GM18873 (cell line): ENCODE measurements around the gene KRT40.
"Not testable (repeated sequence)": the region's sequence is repeated elsewhere in the genome, so short reads cannot be mapped to it uniquely, and the experiment has no call there.

Source experiments
- ATAC-seq: cut with Tn5 transposase; IDR thresholded peaks from one replicate; pipeline ENCODE4 v1.9.1; 2021; ENCODE audit warnings: mild to moderate bottlenecking, moderate library complexity, moderate number of reproducible peaks; ENCODE audit not compliant: unreplicated experiment, low FRiP score

KRT40 gene

DNA sequence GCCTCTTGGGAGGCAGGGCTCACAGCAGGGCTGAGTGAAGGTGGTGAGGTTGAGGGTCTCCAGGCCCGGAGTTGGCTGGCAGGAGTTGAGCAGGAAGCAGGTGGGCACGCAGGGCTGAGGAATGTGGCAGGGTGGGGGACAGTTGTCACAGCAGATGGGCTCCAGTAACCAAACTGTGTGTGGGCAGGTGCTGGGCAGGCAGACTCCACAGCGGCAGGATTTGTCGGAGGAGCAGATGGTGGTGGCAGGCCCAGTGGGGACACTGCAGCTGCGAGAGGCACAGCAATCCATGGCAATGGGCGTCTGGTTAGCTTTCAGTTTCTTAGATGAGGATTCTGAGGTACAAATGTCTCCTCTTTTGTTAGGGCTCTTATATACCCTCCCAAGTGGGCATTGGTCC is 15.4 kb upstream of the KRT40 start, which contains the start of gene KRTAP3-2:
TSS of gene KRTAP3-2 (minus strand) at position 344 of the 400 bp plus-strand sequence. CDS start at position 291, 53 bp downstream.
- ATAC-seq, result not testable (repeated sequence)

DNA sequence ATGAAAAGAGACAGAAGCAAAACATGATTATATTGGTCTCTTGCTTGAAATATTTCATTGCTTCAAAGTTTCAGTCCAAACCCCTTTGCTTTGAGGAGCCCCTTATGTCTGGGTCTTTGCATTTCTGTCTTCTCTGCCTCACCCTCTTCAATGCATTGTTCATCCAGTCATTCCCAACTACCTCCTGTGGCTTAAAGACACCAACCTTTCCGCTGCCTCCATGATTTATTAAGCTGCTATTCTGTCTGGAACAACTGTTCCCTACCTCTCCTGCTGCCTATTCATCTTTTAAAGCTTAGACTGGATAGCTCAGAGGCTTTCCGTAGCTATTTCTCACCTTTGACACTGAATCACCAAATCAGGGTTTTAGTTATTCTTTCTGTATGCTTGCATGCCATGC is 13.2 kb upstream of the KRT40 start:
- ATAC-seq, result no peak

DNA sequence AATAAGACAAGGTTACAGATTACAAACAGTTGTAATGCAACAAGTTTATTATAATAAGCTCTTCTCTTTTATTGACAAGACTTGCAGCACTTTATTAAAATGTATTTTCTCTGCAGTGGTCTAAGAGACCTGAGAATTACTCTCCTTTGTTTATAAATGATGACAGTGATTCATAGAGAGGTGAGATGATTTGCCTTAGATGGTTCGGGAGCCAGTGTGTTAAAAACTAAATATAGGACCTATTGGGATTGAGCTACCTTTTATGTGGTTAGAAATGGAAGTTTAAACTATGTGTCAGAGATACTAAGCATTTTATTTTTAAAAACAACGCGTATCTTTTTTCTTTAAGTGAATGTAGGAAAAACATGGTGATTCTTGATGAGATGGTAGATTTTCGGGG is 12.7 kb upstream of the KRT40 start:
- no peak for ATAC-seq

DNA sequence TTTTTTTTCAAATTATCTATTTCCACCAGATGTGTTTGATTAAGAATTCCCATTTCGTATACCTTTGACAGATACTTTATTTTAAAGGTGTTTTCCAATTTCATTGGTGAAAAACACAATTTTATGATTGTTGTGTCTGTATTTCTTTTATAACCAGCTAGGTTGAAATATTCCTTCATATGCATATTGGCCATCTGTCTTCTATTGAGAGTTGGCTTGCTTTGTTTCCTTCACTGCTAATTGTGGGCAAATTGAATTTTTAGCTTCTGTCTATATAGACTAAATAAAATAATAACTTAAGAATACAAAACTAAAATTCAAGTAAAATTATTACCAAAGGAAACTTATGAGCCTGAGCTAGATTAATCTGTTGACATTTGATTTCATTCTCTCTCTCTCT is 11.0 kb upstream of the KRT40 start:
- ATAC-seq, result no peak

DNA sequence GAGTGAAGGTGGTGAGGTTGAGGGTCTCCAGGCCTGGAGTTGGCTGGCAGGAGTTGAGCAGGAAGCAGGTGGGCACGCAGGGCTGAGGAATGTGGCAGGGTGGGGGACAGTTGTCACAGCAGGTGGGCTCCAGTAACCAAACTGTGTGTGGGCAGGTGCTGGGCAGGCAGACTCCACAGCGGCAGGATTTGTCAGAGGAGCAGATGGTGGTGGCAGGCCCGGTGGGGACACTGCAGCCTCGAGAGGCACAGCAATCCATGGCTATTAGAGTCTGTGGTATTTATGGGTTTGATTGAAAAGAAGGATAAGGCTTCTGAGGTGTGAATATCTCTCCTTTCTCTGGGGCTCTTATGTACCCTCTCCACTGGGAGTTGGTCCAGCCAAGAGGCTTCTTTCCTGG is 9.7 kb upstream of the KRT40 start, which contains the start of gene KRTAP3-3:
TSS of gene KRTAP3-3 (minus strand) at position 326 of the 400 bp plus-strand sequence. CDS start at position 259, 67 bp downstream.
- no peak for ATAC-seq

DNA sequence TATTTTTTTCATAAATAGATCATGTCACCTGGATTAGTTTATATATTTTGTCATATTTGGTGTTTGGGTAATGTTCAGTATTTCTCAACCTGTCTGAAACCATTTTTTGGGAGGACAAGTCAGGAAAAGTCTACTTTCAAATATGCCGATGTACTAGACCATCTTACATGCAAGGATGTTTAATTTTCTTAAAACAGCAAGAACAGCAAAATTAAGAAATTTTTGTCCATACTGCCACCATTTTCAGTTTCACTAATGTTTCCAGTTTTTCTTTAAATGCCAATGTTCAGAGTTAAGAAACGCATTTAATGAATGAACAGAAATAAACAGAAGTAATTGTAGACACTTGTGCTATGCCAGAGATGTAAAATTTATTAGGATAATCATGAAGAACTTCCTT is 9.0 kb upstream of the KRT40 start:
- ATAC-seq, result no peak

DNA sequence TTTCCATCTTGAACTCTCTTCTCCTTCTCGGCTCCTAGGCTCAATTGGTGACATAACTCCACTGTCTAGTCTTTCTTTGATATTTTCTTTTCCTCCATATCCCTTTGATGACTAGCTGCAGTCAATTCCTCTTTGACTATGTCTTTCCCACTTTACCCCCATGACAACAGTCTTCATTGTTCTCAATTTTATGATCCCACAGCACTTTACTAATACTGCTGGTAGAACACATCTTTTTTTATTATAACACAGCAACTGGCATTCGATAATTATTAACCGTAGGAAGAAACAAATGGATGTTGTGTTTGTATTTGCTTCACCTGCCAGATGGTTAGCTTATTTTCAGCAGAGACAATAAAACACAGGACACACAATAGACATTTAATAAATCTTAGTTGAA is 8.5 kb upstream of the KRT40 start:
- no peak for ATAC-seq

DNA sequence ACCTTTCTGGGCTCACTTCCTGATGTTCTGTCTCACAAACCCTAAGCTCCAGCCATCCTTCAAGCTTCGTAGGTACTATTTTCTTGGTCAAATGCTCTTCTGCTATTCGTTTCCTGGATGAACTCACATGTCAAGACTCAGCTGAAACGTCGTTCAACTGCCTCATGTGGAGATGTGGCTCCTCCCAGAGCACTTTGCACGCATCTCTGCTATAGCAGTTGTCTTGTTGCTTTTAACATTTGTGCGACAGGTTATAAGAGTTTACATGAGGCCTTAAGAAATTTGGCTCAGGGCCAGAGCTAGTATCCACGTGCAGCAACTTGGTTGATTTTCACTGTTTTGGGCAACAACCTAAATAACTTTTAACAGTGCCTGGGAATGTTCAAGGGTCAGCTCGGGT is 2.8 kb upstream of the KRT40 start:
- ATAC-seq, result no peak

DNA sequence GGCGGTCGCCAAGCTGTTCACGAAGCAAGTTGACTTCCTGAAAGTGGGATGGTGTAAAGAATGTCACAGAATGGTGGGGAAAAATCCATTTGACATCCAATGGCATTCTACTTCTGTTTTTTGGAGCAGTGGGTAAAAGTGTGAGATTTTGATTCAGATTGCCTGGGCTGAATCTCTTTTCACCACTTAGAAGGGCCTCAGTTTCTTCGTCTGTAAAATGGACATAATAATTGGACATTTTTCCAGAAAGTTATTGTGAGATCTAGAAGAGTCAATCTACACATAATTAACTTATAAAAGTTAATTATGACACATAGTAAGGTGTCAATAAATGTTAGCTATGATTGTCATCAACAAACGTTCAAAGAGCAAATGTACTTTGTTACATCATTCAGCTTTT is 3.0 kb downstream of the KRT40 start:
- no peak for ATAC-seq

DNA sequence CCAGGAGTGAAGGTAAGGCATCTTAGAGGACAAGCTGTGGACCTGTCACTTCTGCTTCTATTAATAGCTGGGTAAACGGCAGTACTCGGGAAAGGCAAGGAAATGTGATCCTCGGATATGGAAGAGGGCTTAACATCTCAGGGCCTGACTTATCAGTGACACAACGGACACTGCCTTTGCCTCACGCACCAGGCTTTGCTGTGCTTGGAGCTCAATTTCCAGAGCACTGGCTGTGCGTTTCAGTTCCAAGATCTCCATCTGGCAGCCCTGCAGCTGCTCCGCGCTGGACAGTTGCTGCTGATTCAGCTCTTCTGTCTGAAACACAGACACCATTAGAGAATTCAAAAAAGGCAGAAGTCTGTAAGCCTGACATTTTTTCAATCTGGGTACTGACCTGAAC is 3.5 kb downstream of the KRT40 start:
- no peak for ATAC-seq

DNA sequence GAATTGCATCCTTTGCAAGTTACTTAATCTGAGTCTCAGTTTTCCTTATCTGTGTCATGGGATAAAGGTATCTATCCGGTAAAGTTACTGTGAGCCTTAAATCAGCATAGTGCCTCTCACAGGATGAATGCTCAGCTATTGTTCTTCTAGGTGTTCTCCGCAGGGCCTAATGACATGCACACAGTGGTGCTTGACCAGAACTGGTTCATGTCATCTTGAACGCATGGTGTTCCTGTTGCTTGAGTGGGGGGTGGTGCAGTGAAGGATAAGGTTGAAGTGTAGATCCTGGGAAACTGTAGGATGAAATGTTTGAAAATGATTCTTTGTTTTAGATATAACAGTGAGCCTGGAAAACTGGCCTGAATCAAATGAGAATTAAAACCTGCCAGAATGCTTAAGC is 4.0 kb downstream of the KRT40 start:
- ATAC-seq, result no peak

DNA sequence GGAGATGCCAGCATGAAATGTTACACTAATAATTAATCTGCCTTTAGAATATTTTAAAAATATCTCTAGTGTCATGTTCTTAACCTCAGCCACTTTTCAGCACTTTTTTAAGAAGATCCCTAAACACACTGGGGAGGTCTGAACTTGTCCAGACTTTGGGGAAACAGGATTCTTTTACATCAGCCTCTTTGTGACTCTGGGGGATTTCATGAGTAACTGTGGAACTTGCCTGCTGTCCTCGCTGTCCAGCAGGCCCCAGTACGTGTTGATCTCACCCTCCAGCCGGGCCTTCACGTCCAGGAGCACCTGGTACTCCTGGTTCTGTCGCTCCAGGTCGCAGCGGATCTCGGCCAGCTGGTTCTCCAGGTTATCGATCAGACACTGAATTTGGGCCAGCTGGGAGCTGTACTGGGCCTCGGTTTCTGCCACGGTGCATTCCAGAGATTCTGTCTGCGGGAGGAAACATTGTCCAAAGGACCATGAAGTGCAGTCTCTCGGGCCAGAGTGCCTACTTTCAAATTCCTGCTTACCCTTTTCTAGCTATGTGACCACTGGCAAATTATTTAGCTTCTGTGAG is 5.5 kb downstream of the KRT40 start:
- ATAC-seq, result no peak

DNA sequence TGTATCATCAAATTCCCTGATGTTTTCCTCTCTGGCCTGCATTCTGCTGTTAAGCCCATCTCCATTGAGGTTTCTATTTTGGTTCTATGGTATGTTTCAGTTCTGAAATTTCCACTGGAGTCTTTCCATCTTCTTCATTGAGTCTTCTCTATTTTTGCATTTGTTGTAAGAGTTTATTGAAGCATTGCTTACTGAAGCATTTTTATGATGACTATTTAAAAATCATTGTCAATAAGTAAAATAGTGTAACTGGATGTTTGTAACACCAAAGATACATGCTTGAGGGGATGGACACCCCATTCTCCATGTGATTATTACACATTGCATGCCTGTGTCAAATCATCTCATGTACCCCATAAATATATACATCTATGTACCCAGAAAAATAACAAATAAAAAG is 8.6 kb downstream of the KRT40 start:
- ATAC-seq, result no peak

DNA sequence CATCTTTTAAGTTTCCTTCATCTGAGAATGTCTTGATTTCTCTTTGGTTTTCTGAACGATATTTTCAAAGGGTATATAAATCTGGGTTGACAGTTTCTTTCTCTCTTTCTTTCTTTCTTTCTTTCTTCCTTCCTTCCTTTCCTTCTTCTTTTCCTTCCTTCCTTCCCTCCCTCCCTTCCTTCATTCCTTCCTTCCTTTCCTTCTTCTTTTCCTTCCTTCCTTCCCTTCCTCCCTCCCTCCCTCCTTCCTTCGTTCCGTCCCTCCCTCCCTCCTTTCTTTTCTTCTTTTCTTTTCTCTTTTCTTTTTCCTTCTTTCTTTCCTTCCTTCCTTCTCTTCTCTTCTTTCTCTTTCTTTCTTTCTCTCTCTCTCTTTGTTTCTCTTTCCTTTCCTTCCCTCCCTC is 9.8 kb downstream of the KRT40 start:
- ATAC-seq, result no peak

DNA sequence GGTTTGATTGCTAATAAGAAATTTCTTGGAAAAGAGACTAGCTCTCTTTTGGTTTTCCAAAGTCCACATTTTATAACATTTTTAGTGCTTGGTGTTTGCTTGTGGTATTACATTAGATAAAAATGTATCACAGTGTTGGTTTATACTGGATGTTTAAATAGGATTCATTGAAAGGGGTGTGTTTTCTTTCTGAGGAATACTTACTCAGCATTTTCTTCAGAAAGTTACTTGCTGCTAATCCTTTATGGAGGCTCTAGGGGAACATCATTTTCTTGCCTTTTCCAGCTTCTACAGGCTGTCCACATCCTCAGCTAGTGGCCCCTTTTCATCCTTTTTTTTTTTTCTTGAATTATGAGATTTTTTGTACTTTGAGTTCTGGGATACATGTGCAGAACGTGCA is 16.5 kb downstream of the KRT40 start:
- no peak for ATAC-seq

DNA sequence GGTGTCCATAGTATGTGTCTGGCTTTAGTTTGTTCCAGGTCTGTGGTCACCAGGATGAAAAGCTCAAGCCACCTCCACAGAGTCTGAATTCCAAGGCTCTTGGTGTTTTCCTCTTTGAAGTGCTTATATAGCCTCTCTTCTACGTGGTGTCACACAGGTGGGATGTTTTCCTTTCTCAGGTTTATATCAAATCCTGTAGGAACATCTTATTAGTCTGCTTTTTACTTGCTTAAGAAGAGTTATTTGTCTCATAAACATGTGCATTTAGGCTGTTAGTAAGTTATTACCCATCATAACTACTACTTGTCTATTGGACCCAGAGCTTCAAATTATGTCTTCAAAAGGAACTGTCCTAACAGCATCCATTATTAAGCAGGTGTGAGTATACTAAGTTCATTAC is 17.3 kb downstream of the KRT40 start, which contains the start of gene KRT39:
TSS of gene KRT39 (minus strand) at position 101 of the 400 bp plus-strand sequence. CDS start at position 9, 92 bp downstream.
- ATAC-seq, result no peak

DNA sequence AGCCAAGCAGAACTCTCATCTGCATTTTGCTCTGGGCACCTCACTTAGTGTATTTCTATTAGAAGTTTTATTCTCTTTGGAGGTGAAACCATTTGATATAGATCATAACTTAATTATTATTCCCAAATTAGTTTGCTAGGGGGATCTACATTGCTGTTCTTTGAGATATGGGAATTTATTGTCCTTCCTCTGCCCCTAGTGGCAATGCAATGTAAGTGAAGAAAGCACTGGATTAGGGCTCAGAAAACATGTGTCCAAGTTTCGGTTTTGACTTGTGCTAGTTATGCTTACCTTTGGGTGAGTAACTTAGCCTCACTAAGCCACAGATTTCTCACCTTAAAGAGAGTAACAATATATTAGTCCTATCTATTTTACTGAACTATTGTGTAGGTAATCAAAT is 20.3 kb downstream of the KRT40 start:
- ATAC-seq, result no peak

DNA sequence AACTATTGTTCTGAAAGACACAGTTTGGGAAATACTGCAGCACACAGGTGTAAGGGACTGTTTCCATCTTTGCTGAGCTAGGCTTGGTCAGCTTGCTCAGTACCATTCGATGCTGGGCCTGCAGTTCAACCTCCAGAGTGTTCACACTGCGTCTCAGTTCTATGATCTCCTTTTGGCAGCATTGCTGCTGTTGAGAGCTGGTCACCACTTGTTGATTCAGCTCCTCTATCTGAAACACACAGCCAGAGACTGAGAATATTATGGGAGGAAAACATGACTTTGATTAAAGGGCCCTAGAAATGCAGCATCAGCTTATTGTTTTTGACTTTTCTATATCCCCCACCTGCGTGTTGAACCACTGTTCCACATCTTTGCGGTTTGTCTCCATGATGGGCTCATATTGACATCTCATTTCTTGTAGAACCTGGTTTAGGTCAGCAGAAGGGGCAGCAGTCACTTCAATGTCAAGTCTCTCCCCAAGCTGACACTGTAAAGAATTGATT is 22.0 kb downstream of the KRT40 start:
- ATAC-seq, result no peak

DNA sequence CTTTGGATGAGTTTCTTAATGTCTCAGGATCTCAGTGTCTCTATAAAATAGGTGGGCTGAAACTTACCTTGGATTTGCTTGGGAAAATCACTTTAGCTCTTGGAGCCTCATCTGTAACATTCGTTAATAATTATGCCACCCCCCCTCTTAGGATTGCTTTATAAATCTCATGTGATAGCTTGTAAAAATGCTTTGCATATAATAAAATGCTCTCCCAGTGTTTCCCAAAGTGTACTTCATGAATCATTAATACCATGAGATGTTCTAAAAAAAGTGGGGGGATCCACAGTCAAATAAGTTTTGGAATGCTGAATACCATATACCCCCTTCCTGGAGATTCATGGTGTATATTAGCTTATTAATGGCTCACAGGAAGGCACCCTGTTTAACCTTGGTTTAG is 22.5 kb downstream of the KRT40 start:
- no peak for ATAC-seq

DNA sequence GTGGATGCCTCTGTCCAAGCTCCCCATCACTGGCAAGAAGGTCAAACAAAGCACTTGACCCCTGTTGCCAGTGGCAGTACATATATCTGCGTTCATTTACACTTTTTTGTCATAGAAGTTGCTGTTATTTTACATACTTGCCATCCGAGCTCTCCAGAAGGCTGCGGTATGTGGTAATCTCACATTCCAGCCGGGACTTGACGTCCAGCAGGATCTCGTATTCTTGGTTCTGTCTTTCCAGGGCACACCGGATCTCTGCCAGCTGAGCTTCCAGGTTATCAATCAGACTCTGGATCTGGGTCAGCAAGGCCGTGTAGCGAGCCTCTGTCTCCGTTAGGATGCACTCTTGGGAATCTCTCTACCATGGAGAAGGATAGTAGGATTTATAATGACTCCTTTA is 24.0 kb downstream of the KRT40 start:
- ATAC-seq, result no peak

DNA sequence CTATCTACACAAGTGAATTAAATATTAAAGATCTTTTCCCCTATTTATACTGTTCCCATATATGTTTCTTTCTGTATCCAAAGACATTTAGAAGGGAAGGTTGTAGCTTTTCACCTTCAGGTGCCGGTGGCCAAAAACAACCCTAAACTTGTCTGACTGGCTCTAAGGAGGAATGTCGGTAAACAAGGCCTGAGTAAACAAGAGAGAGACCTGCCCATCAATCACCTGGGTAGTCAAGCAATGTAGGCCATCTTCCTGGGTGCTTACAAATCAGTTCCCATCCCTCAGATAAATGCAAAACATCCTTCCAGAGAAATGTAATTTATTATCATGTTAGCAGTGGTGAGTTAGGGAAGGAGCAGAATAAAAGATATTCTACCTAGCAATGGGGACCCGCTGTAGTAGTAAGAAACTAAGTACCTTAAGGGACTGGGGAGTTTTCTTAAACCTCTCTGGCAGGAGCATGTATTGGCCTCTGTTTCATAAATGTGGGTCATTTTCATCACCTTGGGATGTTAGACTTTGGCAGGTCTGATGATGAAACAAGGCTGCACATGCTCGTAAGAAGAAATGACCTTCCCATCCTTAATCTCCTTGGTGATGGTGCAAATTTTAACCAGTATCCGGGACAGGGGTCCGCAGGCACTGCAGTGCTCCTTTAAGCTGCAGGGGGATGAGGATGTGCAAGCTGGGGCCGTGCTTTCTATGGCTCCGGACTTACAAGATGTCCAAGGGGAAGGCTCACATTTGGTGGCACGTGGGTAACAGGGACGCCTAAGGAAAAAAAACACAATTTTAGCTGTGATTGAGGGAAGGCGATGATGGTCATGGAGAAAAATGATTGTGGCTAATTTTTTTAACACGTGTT is 25.8 kb downstream of the KRT40 start:
- ATAC-seq, result no peak
